ENCODE results near the gene CAV1. TPM values are rescaled to one million over a fixed set of nuclear protein-coding genes. Genes with fewer than 3 reads are reported as not detected.

CAV1 gene
- total RNA-seq, 2 experiments from 2014 or later = not detected

- ATAC-seq (ENCODE audit: poor library complexity) = no peak
- Histone ChIP-seq H3K27ac (ENCODE audit: low read depth in 1 of 2, low read length in 2 of 2) (no peak overlapping the region), H3K27me3 (ENCODE audit: control insufficient read depth in 1 of 2, insufficient read depth in 2 of 2, low read length in 2 of 2) (peaks cover 0 to 5% of the 10 kb centered on the region in 2 experiments), H3K4me3 (ENCODE audit: low read length) (no peak overlapping the region), H3K36me3 (ENCODE audit: insufficient read depth, low read length) (no peaks in the 10 kb centered on the region), H3K4me1 (ENCODE audit: insufficient read depth, low read length) (no peaks in the 10 kb centered on the region), H3K9me3 (ENCODE audit: control insufficient read depth in 1 of 2, insufficient read depth in 1 of 2, low read length in 2 of 2) (no peaks in the 10 kb centered on the region)
- Mint-ChIP-seq H3K36me3 (ENCODE audit: low read depth) (no peaks in the 10 kb centered on the region), H3K27ac (no peak overlapping the region), H3K4me3 (no peak overlapping the region), H3K9me3 (no peaks in the 10 kb centered on the region), H3K4me1 (ENCODE audit: low read depth) (no peaks in the 10 kb centered on the region), H3K27me3 (peaks cover 27% of the 10 kb centered on the region)
- TF ChIP-seq CTCF (IDR thresholded peaks at IDR 0.05) = no peak
- intact Hi-C loops (cut with DNase I, micrococcal nuclease) = no loop called here
- DNase-seq = no peak
- ChIA-PET CTCF (no interaction called here), POLR2A (no interaction called here)
These were observed 49.4 kb downstream of the CAV1 start for GRCh38 chr7:116574025-116574822.

GRCh38 chr7:116575853-116576252 is 51.0 kb downstream of the CAV1 start:
- peaks cover 13% of the 10 kb centered on the region for H3K27me3 Mint-ChIP-seq
- no peaks in the 10 kb centered on the region for H3K4me1 ChIP-seq (ENCODE audit: insufficient read depth, low read length)
- H3K27ac Mint-ChIP-seq = no peak overlapping the region
- no peaks in the 10 kb centered on the region for H3K36me3 Mint-ChIP-seq (ENCODE audit: low read depth)
- no peaks in the 10 kb centered on the region for H3K36me3 ChIP-seq (ENCODE audit: insufficient read depth, low read length)
- TF ChIP-seq CTCF (IDR thresholded peaks at IDR 0.05) = no peak
- intact Hi-C loops (cut with DNase I, micrococcal nuclease) = no loop called here
- DNase-seq (no peak), ATAC-seq (ENCODE audit: poor library complexity) (no peak)
- no peak overlapping the region for H3K4me3 ChIP-seq (ENCODE audit: low read length)
- H3K4me1 Mint-ChIP-seq (ENCODE audit: low read depth) = no peaks in the 10 kb centered on the region
- H3K27ac ChIP-seq (ENCODE audit: low read depth in 1 of 2, low read length in 2 of 2) = no peak overlapping the region
- H3K4me3 Mint-ChIP-seq = no peak overlapping the region
- H3K27me3 ChIP-seq (ENCODE audit: control insufficient read depth in 1 of 2, insufficient read depth in 2 of 2, low read length in 2 of 2) = peaks cover 0 to 5% of the 10 kb centered on the region in 2 experiments
- ChIA-PET POLR2A (no interaction called here), CTCF (no interaction called here)
- no peaks in the 10 kb centered on the region for H3K9me3 ChIP-seq (ENCODE audit: control insufficient read depth in 1 of 2, insufficient read depth in 1 of 2, low read length in 2 of 2)
- no peaks in the 10 kb centered on the region for H3K9me3 Mint-ChIP-seq

GRCh38 chr7:116576350-116577319 is 51.8 kb downstream of the CAV1 start:
- H3K9me3 Mint-ChIP-seq = no peaks in the 10 kb centered on the region
- no peak overlapping the region for H3K4me3 ChIP-seq (ENCODE audit: low read length)
- intact Hi-C loops (cut with DNase I, micrococcal nuclease) = no loop called here
- no peaks in the 10 kb centered on the region for H3K4me1 Mint-ChIP-seq (ENCODE audit: low read depth)
- H3K27ac Mint-ChIP-seq = no peak overlapping the region
- peaks cover 8% of the 10 kb centered on the region for H3K27me3 Mint-ChIP-seq
- H3K36me3 ChIP-seq (ENCODE audit: insufficient read depth, low read length) = no peaks in the 10 kb centered on the region
- no peaks in the 10 kb centered on the region for H3K4me1 ChIP-seq (ENCODE audit: insufficient read depth, low read length)
- ChIA-PET CTCF (interaction anchor here (1.3 kb wide), 1 partner anchor 13 kb away, joined by 3 read pairs; no protein-coding TSS in a partner anchor), POLR2A (interaction anchor here (0.7 kb wide), 1 partner anchor 765 kb away, joined by 3 read pairs; no protein-coding TSS in a partner anchor)
- ATAC-seq (ENCODE audit: poor library complexity) = no peak
- H3K36me3 Mint-ChIP-seq (ENCODE audit: low read depth) = no peaks in the 10 kb centered on the region
- no peak overlapping the region for H3K4me3 Mint-ChIP-seq
- no peak for TF ChIP-seq CTCF (IDR thresholded peaks at IDR 0.05)
- H3K9me3 ChIP-seq (ENCODE audit: control insufficient read depth in 1 of 2, insufficient read depth in 1 of 2, low read length in 2 of 2) = no peaks in the 10 kb centered on the region
- no peak overlapping the region for H3K27ac ChIP-seq (ENCODE audit: low read depth in 1 of 2, low read length in 2 of 2)
- no peak for DNase-seq
- peaks cover 0 to 5% of the 10 kb centered on the region in 2 experiments for H3K27me3 ChIP-seq (ENCODE audit: control insufficient read depth in 1 of 2, insufficient read depth in 2 of 2, low read length in 2 of 2)

Data from CD4-positive, alpha-beta T cell (primary cell).